GM19328 (cell line): ENCODE data around the gene ITPRID1.
"Not testable (repeated sequence)": the region's sequence is repeated elsewhere in the genome, so short reads cannot be mapped to it uniquely, and the experiment has no call there.

Experiments used
- ATAC-seq: cut with Tn5 transposase; IDR thresholded peaks from one replicate; pipeline ENCODE4 v1.9.1; 2021; ENCODE audit warnings: mild to moderate bottlenecking, moderate library complexity; ENCODE audit not compliant: unreplicated experiment

The ITPRID1 gene

DNA sequence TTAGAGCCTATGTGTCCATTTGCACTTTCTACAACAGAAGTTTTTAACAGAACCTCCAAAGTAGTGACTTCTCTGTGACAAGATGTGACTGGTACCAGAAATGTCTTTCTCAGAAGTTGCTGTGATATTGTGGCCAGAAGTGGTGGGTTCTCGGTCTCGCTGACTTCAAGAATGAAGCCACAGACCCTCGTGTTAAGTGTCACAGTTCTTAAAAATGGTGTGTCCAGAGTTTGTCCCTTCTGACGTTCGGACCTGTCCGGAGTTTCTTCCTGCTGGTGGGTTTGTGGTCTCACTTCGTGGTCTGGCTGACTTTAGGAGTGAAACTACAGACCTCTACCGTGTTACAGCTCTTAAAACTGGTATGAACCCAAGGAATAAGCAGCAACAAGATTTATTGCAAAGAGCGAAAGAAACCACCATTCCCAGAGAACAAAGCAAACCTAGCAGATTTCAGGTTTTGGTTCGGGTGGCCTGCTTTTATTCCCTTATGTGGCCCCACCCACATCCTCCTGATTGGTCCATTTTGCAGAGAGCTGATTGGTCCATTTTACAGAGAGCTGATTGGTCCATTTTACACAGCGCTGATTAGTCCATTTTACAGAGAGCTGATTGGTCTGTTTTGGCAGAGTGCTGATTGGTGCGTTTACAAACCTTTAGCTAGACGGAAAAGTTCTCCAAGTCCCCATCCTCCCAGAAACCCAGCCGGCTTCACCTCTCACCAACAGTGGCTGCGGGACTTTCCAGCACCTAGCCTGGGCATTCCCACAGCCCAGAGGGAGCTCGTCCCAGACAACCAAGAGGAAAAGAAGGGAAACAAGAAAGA, 3.0 kb downstream of the ITPRID1 start:
- ATAC-seq, result no peak

DNA sequence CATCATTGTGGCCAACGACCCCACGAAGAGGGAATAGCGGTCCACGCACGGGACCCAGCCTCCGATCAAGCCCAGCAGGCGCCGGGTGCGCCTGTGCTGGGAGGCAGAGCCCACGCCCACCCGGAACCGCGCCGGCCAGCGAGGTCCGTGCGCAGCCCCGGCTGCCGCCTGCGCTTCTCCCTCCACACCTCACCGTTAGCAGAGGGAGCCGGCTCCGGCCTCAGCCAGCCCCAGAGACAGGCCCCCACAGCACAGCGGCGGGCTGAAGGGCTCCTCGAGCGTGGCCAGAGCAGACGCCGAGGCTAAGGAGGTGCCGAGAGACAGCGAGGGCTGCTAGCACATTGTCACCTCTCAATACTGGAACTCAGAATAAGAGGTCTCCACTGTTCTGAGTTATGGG, 3.6 kb downstream of the ITPRID1 start:
- no peak for ATAC-seq

GRCh38 chr7:31518766-31519165, 4.9 kb downstream of the ITPRID1 start:
- no peak for ATAC-seq

DNA sequence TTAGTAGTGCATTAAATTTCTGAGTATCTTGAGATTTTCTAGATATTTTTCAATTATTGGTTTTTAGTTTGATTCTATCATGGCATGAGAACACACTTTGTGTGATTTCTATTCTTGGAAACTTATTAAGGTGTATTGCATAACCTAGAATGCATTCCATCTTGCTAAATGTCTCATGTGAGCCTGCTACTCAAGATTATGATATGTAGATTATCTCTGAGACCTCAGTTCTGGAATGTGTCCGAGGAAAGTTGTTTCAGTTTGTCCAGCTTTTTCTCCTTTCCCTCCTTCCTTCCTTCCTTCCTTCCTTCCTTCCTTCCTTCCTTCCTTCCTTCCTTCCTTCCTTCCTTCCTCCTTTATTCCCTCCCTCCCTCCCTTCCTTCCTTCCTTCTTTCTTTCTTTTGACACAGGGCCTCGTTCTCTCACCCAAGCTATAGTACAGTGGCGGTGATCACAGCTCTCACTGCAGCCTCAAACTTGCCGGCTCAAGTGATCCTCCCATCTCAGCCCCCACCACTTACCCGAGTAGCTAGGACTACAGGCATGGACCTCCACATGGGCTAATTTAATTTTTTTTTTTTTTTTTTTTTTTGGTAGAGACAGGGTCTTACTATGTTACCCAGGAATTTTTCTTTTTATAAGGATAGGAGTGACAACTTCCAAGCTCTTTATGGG, 7.6 kb downstream of the ITPRID1 start:
- ATAC-seq, result no peak

- ATAC-seq, result no peak
These were observed 13.0 kb downstream of the ITPRID1 start for GRCh38 chr7:31526864-31527263.

DNA sequence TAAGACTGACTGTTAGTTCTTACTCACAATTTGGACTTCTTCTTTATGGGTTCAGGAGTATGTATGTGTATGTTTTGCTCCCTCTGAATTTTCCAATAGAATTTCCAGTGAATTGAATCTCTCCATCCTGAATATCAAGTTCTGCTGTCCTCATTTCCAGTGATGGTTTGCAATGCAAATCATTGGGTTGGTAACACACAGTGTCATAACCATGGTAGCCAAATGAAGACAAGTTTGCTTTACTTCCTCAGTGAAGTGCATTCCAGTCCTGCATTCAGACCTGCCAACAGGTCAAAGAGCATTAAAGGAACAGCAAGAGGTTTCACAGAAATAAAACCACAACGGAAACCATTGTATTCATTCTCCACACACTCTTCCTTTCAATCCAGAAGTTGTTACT, 15.2 kb downstream of the ITPRID1 start:
- no peak for ATAC-seq

GRCh38 chr7:31540651-31541185, 26.8 kb downstream of the ITPRID1 start:
- not testable (repeated sequence) for ATAC-seq

DNA sequence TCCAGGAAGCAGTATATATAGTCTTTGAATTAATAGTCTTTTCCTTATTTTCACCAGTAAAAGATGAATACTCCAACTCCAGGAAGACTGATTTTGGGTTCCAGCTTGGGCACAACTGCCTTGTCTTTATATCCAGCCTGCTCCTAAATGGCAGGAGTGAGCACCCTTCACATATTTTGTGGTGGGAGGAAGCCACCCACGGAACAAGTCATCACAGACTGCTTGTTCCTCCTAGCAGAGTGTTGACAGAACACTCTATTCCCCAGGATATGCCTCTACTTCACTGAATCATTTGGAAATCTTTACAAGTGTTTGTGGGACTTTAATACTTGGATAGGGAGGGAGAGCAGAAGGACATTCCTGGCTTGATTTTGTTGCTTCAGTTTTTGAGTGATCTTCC, 31.7 kb downstream of the ITPRID1 start:
- no peak for ATAC-seq

- no peak for ATAC-seq
These were observed 35.7 kb downstream of the ITPRID1 start for GRCh38 chr7:31549611-31550010.

DNA sequence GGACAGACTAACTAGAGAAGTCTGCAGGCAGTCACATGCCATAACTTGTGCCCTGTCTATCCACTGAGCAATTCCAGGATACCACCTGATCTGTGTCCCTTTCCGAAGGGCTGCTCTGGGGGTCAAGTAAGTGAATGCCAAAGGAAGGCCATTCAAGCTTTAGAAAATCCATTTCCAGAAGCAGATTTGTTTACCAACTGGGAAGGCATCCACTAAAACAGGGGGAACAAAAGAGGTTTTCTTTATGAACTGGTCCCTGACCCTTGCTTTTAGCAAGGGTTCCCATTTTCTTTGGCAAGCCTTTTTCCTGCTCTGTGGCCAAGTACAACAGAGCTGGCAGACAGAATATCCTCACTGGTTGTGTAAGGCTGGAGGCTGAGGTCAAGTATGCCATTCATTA, 36.5 kb downstream of the ITPRID1 start:
- ATAC-seq, result no peak

GRCh38 chr7:31553661-31554081, 39.8 kb downstream of the ITPRID1 start:
- no peak for ATAC-seq

GRCh38 chr7:31562002-31562401, 48.1 kb downstream of the ITPRID1 start:
- ATAC-seq, result no peak

- ATAC-seq, result no peak
These were observed 49.6 kb downstream of the ITPRID1 start for GRCh38 chr7:31563522-31563921.

DNA sequence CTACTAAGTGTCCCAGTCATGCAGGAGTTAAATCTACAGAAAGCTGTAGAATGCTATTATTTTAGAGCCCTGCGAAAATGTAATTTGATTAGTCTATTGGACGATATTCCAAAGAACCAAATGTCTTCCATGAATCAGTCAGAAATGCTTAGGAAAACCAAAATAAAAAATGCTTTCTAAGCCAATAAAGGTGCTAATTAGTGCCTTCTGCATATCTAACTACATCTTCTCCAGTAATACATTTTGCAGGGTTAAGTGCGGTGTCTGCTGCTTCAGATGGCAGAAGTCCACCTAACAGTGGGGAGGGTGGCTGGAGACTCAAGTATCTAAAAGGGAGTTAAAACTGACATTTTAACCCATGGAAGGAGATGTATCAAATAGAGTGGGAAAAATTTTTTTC, 50.1 kb downstream of the ITPRID1 start:
- ATAC-seq, result no peak

- no peak for ATAC-seq
These were observed 50.8 kb downstream of the ITPRID1 start for GRCh38 chr7:31564661-31565060.

DNA sequence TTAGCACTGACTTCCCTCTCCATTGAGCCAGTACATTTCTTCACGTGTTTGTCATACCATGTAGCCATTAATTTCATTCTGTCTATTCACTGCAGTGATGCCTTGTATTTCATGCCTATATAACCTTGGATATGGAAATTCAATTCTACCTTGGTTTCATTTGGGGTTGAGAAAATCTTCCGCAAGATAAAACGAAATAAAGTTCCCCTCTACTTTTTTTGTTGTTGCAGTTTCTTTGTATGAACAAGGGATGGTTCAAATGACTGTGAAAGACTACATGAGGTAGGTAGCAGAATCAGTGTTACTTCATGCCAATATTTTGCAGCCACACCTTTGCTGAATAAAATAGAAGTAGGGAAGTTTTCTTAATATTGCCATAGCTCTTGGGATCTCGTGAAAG, 55.6 kb downstream of the ITPRID1 start:
- no peak for ATAC-seq

GRCh38 chr7:31583526-31583925, 69.6 kb downstream of the ITPRID1 start:
- ATAC-seq, result no peak

- no peak for ATAC-seq
These were observed 70.1 kb downstream of the ITPRID1 start for GRCh38 chr7:31583942-31584341.

- ATAC-seq, result no peak
These were observed 81.5 kb downstream of the ITPRID1 start for GRCh38 chr7:31595390-31595789.

- ATAC-seq, result no peak
These were observed 88.2 kb downstream of the ITPRID1 start for GRCh38 chr7:31602041-31602625.

GRCh38 chr7:31603046-31603445, 89.2 kb downstream of the ITPRID1 start:
- no peak for ATAC-seq

- no peak for ATAC-seq
These were observed 99.7 kb downstream of the ITPRID1 start for GRCh38 chr7:31613604-31614003.
